ENCODE results near the gene CCDC172. TPM values are rescaled to one million over a fixed set of nuclear protein-coding genes. Genes with fewer than 3 reads are reported as not detected.

Gene CCDC172
- total and polyA plus RNA-seq, 2 of the 13 experiments (the other 11 are each of a cell fraction or from before 2014, with no cell fraction given), result not detected

DNA sequence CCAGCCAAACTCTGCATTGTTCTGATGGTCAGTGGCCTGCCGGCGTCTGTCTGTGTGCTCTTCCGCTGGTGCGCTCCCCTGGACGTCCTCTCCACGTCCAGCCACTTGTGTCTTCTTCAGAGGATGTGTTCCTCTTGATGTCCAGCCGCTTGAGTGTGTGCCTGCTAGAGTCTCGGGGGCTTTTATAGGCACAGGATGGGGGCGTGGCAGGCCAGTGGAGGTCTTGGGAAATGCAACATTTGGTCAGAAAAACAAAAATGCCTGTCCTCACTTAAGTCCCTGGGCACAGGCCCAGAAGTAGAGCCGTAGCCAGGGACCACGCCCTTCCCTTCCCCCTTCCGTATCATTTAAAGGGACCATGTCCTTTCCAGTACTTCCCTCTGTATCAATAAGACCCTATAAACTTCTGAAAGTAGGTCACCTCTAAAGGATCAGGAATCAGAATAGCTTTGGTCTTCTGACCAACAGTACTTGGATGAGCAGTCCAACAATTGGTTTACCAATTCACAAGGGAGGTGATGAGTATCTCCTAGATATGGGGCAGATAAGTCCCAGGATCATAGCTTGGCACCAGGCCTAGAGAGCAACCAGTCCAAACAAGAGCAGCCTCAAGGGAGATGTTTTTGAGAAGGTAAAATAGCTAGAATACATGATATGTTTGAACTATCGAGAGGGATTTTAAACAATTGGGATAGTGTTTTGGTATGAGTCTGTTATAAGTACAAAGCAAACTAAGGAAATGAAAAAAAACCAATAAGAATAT, 71.2 kb downstream of the CCDC172 start:
- BruUV-seq (replicated peaks), result no TSS peak
- intact Hi-C loops (cut with micrococcal nuclease; ENCODE audit: unreplicated experiment), result no loop called here
- in situ Hi-C loops (cut with HindIII; ENCODE audit: extremely low pct_ligation_motif_present, low pct_unique_long_range_greater_than_20kb), result no loop called here
- CTCF ChIA-PET (ENCODE audit: low intra/inter-chr PET ratio, low total read pairs), result no interaction called here
- H3K4me3 ChIP-seq (replicated peaks in 1 of 3; ENCODE audit: insufficient read depth in 1 of 3, low read depth in 2 of 3, low read length in 3 of 3), result no peak overlapping the region
- POLR2A ChIA-PET, result no interaction called here
- no peaks in the 10 kb centered on the region for H3K79me2 ChIP-seq (ENCODE audit: insufficient read depth, low read length)
- H3K27me3 ChIP-seq (ENCODE audit: control insufficient read depth in 1 of 2, insufficient read depth in 2 of 2, low read length in 2 of 2), result 0 out of 5 replicates have a peak, but pooled peaks cover 0 to 3% of the 10 kb centered on the region in 2 experiments
- H3K9ac ChIP-seq (ENCODE audit: insufficient read depth, low read depth, low read length), result no peak overlapping the region
- H4K20me1 ChIP-seq (ENCODE audit: insufficient read depth, low read length), result no peaks in the 10 kb centered on the region
- no peak overlapping the region for H3K27ac ChIP-seq (ENCODE audit: extremely low read length, insufficient read depth, low read length)
- 14% methylated on average over 11 of the region's 13 CpGs for WGBS (ENCODE audit: low lambda C conversion rate)
- DNase-seq (ENCODE audit: low spot score) (no peak), FAIRE-seq (no peak), ATAC-seq (no peak)
- no peaks in the 10 kb centered on the region for H3K36me3 ChIP-seq (replicated peaks in 1 of 2; ENCODE audit: control insufficient read depth in 1 of 2, insufficient read depth in 2 of 2, low read length in 2 of 2)
- no peaks in the 10 kb centered on the region for H3K9me3 ChIP-seq (ENCODE audit: low read length)
- H2AFZ ChIP-seq (ENCODE audit: low read length), result no peak overlapping the region
- TF ChIP-seq NR2F6 (IDR thresholded peaks at IDR 0.05) (no peak), NR2F6 (CRISPR knock-in tag; IDR thresholded peaks at IDR 0.05) (no peak), ZSCAN9 (CRISPR knock-in tag; IDR thresholded peaks at IDR 0.05; ENCODE audit: borderline replicate concordance) (no peak), ERF (CRISPR knock-in tag; IDR thresholded peaks at IDR 0.05) (no peak)
- TF ChIP-seq, protein P1, sequence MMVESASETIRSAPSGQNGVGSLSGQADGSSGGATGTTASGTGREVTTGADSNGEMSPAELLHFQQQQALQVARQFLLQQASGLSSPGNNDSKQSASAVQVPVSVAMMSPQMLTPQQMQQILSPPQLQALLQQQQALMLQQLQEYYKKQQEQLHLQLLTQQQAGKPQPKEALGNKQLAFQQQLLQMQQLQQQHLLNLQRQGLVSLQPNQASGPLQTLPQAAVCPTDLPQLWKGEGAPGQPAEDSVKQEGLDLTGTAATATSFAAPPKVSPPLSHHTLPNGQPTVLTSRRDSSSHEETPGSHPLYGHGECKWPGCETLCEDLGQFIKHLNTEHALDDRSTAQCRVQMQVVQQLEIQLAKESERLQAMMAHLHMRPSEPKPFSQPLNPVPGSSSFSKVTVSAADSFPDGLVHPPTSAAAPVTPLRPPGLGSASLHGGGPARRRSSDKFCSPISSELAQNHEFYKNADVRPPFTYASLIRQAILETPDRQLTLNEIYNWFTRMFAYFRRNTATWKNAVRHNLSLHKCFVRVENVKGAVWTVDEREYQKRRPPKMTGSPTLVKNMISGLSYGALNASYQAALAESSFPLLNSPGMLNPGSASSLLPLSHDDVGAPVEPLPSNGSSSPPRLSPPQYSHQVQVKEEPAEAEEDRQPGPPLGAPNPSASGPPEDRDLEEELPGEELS (CRISPR knock-in tag; IDR thresholded peaks at IDR 0.05), result no peak
- TF ChIP-seq, protein P2, sequence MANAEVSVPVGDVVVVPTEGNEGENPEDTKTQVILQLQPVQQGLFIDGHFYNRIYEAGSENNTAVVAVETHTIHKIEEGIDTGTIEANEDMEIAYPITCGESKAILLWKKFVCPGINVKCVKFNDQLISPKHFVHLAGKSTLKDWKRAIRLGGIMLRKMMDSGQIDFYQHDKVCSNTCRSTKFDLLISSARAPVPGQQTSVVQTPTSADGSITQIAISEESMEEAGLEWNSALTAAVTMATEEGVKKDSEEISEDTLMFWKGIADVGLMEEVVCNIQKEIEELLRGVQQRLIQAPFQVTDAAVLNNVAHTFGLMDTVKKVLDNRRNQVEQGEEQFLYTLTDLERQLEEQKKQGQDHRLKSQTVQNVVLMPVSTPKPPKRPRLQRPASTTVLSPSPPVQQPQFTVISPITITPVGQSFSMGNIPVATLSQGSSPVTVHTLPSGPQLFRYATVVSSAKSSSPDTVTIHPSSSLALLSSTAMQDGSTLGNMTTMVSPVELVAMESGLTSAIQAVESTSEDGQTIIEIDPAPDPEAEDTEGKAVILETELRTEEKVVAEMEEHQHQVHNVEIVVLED (CRISPR knock-in tag; IDR thresholded peaks at IDR 0.05; ENCODE audit: borderline replicate concordance), result no peak
- no peaks in the 10 kb centered on the region for H3K4me1 ChIP-seq (ENCODE audit: insufficient read depth, low read length)
- H3K4me2 ChIP-seq (ENCODE audit: low read depth, low read length), result no peak overlapping the region
